ENCODE data around the gene CASR. TPM values are rescaled to one million over a fixed set of nuclear protein-coding genes. Genes with fewer than 3 reads are reported as not detected.

CASR gene
- total RNA-seq, 2 experiments from 2014 or later: 0.04 TPM; not detected in 1

DNA sequence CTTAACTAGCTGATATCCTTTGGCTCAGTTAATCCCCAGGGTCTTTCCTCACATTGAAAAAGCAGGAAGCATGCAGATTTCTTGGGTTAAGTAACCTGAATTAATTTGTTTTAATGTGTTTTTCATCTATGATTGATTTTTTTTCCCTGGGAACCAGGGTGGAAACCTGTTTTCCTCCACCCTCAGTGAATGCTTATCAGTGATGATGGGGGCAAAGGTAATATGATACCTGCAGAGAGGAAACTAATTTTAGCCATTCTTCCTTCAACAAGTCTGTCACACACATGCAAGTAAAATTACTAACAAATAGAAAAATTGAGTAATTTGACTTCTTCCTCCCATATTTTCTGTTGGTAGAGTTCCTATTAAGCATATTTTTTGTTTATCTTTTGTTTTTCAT, 5.9 kb downstream of the CASR start:
- no peaks in the 10 kb centered on the region for H3K9me3 ChIP-seq (ENCODE audit: low read length)
- no peaks in the 10 kb centered on the region for H3K36me3 ChIP-seq (ENCODE audit: insufficient read depth, low read length)
- no peak overlapping the region for H3K27ac ChIP-seq (ENCODE audit: low read depth, low read length, poor library complexity, severe bottlenecking)
- H3K79me2 ChIP-seq (ENCODE audit: insufficient read depth, low read depth, low read length): no peaks in the 10 kb centered on the region
- intact Hi-C loops (cut with micrococcal nuclease; ENCODE audit: unreplicated experiment): no loop called here
- no peak overlapping the region for H3K4me2 ChIP-seq (ENCODE audit: low read length)
- no peaks in the 10 kb centered on the region for H3K9me2 ChIP-seq (ENCODE audit: insufficient read depth, low read length)
- CTCF ChIA-PET (ENCODE audit: unreplicated experiment): no interaction called here
- H3K4me3 ChIP-seq (ENCODE audit: low read depth, low read length, poor library complexity, severe bottlenecking): no peak overlapping the region
- no peak for DNase-seq (ENCODE audit: low spot score)
- TF ChIP-seq, protein P1, sequence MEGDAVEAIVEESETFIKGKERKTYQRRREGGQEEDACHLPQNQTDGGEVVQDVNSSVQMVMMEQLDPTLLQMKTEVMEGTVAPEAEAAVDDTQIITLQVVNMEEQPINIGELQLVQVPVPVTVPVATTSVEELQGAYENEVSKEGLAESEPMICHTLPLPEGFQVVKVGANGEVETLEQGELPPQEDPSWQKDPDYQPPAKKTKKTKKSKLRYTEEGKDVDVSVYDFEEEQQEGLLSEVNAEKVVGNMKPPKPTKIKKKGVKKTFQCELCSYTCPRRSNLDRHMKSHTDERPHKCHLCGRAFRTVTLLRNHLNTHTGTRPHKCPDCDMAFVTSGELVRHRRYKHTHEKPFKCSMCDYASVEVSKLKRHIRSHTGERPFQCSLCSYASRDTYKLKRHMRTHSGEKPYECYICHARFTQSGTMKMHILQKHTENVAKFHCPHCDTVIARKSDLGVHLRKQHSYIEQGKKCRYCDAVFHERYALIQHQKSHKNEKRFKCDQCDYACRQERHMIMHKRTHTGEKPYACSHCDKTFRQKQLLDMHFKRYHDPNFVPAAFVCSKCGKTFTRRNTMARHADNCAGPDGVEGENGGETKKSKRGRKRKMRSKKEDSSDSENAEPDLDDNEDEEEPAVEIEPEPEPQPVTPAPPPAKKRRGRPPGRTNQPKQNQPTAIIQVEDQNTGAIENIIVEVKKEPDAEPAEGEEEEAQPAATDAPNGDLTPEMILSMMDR (conservative IDR thresholded peaks at IDR 0.05; ENCODE audit: low read length): no peak
- POLR2A ChIA-PET: no interaction called here
- H2AFZ ChIP-seq (ENCODE audit: low read length): no peak overlapping the region
- no peaks in the 10 kb centered on the region for H4K20me1 ChIP-seq (ENCODE audit: insufficient read depth, low read length)
- H3K4me1 ChIP-seq (ENCODE audit: insufficient read depth, low read length, poor library complexity, severe bottlenecking): no peaks in the 10 kb centered on the region
- no TSS peak for BruUV-seq (replicated peaks)

DNA sequence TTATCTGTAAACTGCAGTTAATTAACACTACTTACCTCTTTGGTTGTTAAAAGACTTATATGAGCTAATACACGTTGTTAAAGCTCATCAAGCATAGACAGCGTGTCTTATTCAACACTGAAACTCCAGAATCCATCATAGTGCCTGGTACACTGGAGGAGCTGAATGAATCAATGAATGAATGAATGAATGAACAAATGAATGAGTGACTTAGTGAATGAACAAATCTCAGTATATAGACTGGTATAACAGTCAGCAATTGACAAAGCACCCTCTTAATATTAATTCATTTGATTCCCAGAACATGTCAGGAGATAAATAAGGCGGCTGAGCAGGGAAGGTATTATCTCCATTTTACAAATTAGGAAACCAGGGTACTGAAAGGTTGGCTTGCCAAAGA, 7.1 kb downstream of the CASR start:
- CTCF ChIA-PET (ENCODE audit: unreplicated experiment): no interaction called here

DNA sequence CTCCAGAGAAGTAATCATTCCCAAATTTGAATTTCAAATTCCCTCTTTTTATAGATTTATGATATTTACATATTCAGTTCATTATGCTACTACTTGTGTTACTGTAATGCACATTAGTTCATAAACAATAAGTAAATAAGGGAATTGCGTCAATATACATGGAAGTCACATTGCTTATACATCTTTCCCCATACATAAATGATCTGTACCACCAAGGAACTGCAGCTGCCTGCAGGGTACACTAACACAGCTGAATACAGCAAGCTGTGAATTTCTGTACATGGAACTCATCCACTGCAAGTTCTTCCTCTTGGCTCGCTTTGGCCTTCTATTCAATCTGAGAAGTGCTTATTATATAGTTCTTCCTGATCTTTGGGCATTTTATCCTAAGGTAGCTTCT, 15.5 kb downstream of the CASR start:
- no peaks in the 10 kb centered on the region for H3K79me2 ChIP-seq (ENCODE audit: insufficient read depth, low read depth, low read length)
- intact Hi-C loops (cut with micrococcal nuclease; ENCODE audit: unreplicated experiment): no loop called here
- H3K9me2 ChIP-seq (ENCODE audit: insufficient read depth, low read length): no peaks in the 10 kb centered on the region
- no peaks in the 10 kb centered on the region for H3K9me3 ChIP-seq (ENCODE audit: low read length)
- BruUV-seq (replicated peaks): no TSS peak
- TF ChIP-seq EZH2phosphoT487 (IDR thresholded peaks at IDR 0.05; ENCODE audit: borderline replicate concordance, low read depth, low read length): no peak
- TF ChIP-seq, protein P1 (conservative IDR thresholded peaks at IDR 0.05; ENCODE audit: low read length): no peak
- no peaks in the 10 kb centered on the region for H3K36me3 ChIP-seq (ENCODE audit: insufficient read depth, low read length)
- no peak overlapping the region for H2AFZ ChIP-seq (ENCODE audit: low read length)
- H3K27ac ChIP-seq (ENCODE audit: low read depth, low read length, poor library complexity, severe bottlenecking): no peak overlapping the region
- DNase-seq (ENCODE audit: low spot score): no peak
- CTCF ChIA-PET (ENCODE audit: unreplicated experiment): no interaction called here
- no peaks in the 10 kb centered on the region for H3K4me1 ChIP-seq (ENCODE audit: insufficient read depth, low read length, poor library complexity, severe bottlenecking)
- POLR2A ChIA-PET: interaction anchor here (0.7 kb wide), 1 partner anchor 1044 kb away, joined by 3 read pairs; no protein-coding TSS in a partner anchor
- no peak overlapping the region for H3K4me3 ChIP-seq (ENCODE audit: low read depth, low read length, poor library complexity, severe bottlenecking)
- no peak overlapping the region for H3K4me2 ChIP-seq (ENCODE audit: low read length)
- H4K20me1 ChIP-seq (ENCODE audit: insufficient read depth, low read length): no peaks in the 10 kb centered on the region

More for the DNA sequence above, 7.1 kb downstream of the CASR start:
- Histone ChIP-seq H3K9me3 (ENCODE audit: low read length) (no peaks in the 10 kb centered on the region), H3K36me3 (ENCODE audit: insufficient read depth, low read length) (no peaks in the 10 kb centered on the region), H3K9me2 (ENCODE audit: insufficient read depth, low read length) (no peaks in the 10 kb centered on the region), H4K20me1 (ENCODE audit: insufficient read depth, low read length) (no peaks in the 10 kb centered on the region), H3K4me1 (ENCODE audit: insufficient read depth, low read length, poor library complexity, severe bottlenecking) (no peaks in the 10 kb centered on the region), H3K27ac (ENCODE audit: low read depth, low read length, poor library complexity, severe bottlenecking) (no peak overlapping the region), H2AFZ (ENCODE audit: low read length) (no peak overlapping the region), H3K4me2 (ENCODE audit: low read length) (no peak overlapping the region), H3K4me3 (ENCODE audit: low read depth, low read length, poor library complexity, severe bottlenecking) (no peak overlapping the region), H3K79me2 (ENCODE audit: insufficient read depth, low read depth, low read length) (no peaks in the 10 kb centered on the region)
- TF ChIP-seq, protein P1 (conservative IDR thresholded peaks at IDR 0.05; ENCODE audit: low read length): no peak
- TF ChIP-seq EZH2phosphoT487 (IDR thresholded peaks at IDR 0.05; ENCODE audit: borderline replicate concordance, low read depth, low read length): no peak
- intact Hi-C loops (cut with micrococcal nuclease; ENCODE audit: unreplicated experiment): no loop called here
- POLR2A ChIA-PET: interaction anchor here (0.7 to 1.1 kb wide), 2 partner anchors 9 to 159 kb away, joined by 3 to 4 read pairs; no protein-coding TSS in a partner anchor
- BruUV-seq (replicated peaks): no TSS peak
- DNase-seq (ENCODE audit: low spot score): no peak
